Raji (cell line): ENCODE measurements around the gene ERICH4.

Experiments
- POLR2A ChIP-seq: IDR thresholded peaks from 2 replicates; pipeline ENCODE4 v1.6.1; 2011; ENCODE audit warnings: low read depth, low read length, control low read depth; ENCODE audit not compliant: insufficient read depth

The ERICH4 gene

GRCh38 chr19:41478875-41479756 lies 36.2 kb downstream of the ERICH4 start:
- TF ChIP-seq POLR2A = no peak

DNA sequence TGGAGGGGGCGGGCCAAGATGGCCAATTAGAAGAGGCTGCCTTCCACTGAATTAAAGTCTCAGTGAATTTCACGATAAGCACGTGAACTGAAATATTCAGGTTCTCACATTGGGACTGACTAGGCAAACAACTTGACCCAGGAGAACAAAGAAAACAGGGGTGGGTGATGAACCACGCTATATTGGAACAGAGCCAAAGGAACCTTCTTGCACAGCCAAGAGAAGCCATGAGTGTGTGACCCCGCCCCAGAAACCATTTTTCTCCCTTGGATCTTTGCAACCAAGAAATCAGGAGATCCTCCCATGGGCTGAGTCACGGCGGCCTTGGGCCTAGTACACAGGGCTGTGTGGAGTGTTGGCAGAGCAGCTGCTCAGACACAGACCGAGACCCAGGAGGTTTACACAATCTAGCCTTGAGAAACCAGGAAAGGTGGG lies 36.8 kb downstream of the ERICH4 start:
- TF ChIP-seq POLR2A = no peak

DNA sequence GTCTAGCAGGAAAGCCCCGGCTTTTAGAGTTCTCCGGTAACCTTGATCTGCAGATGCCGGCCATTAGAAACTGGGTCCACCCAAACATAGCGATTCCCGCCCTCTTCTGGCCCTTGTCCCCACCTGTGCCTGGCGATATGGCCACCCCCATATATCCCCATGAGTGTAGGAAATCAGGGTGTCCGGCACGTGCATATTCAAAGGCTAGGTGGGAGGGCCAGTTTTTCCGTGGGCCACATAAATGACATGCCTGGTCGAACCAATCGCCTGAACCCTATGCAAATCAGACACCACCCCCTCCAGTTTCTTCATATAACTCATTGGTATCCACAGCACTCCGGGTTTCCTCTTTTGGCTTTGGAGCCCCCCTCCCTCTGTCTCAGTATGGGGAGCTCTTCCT lies 37.4 kb downstream of the ERICH4 start:
- TF ChIP-seq POLR2A = no peak

DNA sequence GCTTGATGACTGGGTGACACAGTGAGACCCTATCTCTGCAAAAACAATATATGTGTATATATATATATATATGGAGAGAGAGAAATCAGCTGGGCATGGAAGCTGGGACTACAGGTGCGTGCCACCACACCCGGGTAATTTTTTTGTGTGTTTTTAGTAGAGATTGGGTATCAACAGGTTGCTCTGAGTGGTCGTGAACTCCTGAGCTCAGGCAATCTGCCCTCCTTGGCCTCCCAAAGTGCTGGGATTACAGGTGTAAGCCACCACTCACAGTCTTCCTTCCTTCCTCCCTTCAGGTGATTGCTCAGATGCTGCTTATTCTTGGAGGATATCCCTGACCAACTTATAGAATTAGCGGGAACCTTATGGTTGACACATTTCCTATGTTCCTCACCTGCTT lies 41.9 kb downstream of the ERICH4 start:
- TF ChIP-seq POLR2A = no peak

DNA sequence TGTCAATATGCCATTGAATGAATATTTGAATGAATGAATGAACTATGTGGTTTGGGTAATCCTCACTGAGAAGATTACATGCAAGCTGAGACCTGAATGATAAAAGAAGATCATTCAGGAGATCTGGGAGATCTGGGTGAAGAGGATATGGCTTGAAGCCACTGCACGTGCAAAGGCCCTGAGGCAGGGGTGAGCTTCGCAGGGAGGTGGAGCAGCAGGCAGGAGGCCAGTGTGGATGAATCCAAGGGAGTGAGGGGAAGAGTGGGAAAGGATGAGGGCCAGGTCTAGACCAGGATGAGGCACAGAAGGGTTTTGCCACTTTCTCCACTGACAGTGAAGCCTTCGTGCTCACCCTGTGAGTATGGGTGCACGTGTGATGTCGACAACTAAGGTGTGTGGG lies 49.9 kb downstream of the ERICH4 start:
- no peak for TF ChIP-seq POLR2A
